HL-60 (cell line): ENCODE results near the gene GRM8.

Source experiments
- GABPA ChIP-seq: IDR thresholded peaks from 2 replicates; pipeline ENCODE4 v1.6.1; 2012; ENCODE audit warnings: low read depth
- POLR2AphosphoS5 ChIP-seq: IDR thresholded peaks from 2 replicates; pipeline ENCODE4 v1.6.1; 2012; ENCODE audit warnings: low read depth
- SPI1 ChIP-seq: IDR thresholded peaks from 2 replicates; pipeline ENCODE4 v1.6.1; 2012; ENCODE audit warnings: low read depth, mild to moderate bottlenecking, borderline replicate concordance
- TF ChIP-seq, protein P1 (sequence below): IDR thresholded peaks from one replicate; pipeline ENCODE4 v1.5.1; 2011; ENCODE audit warnings: low read length, control low read depth, inconsistent platforms; ENCODE audit not compliant: insufficient read depth
- TF ChIP-seq, protein P2 (sequence below): IDR thresholded peaks from 2 replicates; pipeline ENCODE4 v1.6.1; 2012; ENCODE audit warnings: low read depth; ENCODE audit not compliant: insufficient replicate concordance

DNA sequence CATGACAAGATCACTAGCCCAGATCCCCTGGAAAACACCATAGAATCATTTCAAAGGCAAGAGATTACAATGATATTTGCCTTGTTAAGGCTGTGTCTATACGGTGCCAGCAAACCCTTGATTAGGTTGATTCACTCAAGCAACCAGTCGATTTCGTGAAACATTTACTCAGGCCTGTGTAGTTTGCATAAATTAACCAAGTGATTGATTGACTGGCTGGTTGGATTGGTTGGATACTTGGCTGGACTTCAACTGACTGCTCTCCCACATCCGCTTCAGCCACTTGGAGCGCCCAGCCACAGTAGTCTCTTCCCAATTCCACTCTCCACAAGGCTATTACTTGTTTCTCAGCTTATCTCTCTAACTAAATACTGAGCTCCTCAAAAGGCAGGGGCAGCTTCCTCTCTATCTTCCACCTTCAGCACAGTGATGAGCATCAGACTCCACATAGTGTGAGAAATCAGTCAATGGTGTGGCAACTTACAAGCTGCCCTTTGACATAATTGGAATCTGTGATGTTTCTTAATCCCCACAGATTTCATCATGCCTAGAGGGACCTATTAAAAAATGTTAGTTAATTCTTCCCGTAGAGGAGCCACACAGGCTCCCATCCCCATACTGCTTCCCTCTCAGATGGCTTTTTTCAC lies 217.4 kb downstream of the GRM8 start:
- TF ChIP-seq, protein P1, sequence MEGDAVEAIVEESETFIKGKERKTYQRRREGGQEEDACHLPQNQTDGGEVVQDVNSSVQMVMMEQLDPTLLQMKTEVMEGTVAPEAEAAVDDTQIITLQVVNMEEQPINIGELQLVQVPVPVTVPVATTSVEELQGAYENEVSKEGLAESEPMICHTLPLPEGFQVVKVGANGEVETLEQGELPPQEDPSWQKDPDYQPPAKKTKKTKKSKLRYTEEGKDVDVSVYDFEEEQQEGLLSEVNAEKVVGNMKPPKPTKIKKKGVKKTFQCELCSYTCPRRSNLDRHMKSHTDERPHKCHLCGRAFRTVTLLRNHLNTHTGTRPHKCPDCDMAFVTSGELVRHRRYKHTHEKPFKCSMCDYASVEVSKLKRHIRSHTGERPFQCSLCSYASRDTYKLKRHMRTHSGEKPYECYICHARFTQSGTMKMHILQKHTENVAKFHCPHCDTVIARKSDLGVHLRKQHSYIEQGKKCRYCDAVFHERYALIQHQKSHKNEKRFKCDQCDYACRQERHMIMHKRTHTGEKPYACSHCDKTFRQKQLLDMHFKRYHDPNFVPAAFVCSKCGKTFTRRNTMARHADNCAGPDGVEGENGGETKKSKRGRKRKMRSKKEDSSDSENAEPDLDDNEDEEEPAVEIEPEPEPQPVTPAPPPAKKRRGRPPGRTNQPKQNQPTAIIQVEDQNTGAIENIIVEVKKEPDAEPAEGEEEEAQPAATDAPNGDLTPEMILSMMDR, result no peak
- TF ChIP-seq POLR2AphosphoS5 (no peak), GABPA (no peak), SPI1 (no peak)
- TF ChIP-seq, protein P2, sequence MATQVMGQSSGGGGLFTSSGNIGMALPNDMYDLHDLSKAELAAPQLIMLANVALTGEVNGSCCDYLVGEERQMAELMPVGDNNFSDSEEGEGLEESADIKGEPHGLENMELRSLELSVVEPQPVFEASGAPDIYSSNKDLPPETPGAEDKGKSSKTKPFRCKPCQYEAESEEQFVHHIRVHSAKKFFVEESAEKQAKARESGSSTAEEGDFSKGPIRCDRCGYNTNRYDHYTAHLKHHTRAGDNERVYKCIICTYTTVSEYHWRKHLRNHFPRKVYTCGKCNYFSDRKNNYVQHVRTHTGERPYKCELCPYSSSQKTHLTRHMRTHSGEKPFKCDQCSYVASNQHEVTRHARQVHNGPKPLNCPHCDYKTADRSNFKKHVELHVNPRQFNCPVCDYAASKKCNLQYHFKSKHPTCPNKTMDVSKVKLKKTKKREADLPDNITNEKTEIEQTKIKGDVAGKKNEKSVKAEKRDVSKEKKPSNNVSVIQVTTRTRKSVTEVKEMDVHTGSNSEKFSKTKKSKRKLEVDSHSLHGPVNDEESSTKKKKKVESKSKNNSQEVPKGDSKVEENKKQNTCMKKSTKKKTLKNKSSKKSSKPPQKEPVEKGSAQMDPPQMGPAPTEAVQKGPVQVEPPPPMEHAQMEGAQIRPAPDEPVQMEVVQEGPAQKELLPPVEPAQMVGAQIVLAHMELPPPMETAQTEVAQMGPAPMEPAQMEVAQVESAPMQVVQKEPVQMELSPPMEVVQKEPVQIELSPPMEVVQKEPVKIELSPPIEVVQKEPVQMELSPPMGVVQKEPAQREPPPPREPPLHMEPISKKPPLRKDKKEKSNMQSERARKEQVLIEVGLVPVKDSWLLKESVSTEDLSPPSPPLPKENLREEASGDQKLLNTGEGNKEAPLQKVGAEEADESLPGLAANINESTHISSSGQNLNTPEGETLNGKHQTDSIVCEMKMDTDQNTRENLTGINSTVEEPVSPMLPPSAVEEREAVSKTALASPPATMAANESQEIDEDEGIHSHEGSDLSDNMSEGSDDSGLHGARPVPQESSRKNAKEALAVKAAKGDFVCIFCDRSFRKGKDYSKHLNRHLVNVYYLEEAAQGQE, result no peak
